Adrenal gland (tissue), 12 donors: ENCODE data around the gene MAPT. TPM values are rescaled to one million over a fixed set of nuclear protein-coding genes. Genes with fewer than 3 reads are reported as not detected.
"Not testable (repeated sequence)": the region's sequence is repeated elsewhere in the genome, so short reads cannot be mapped to it uniquely, and the experiment has no call there.

Experiments
- DNase-seq, 7 donors: peaks; one replicate each; pipeline ENCODE4 v3.0.0-alpha.2; 2019 to 2020
- H3K27ac ChIP-seq, 5 donors: fragments of 200-600 bp; sonication (generic) in 4 of 5; 1 replicate in 3 of 5; 2 replicates in 2 of 5; pipeline versions ENCODE4 v1.5.1 to v1.8.0; 2016 to 2020; ENCODE audit warnings: mild to moderate bottlenecking in 1 of 5
- H3K27me3 ChIP-seq: fragments of 200-600 bp; 2 replicates; pipeline ENCODE4 v1.8.0; 2021
- H3K36me3 ChIP-seq, 2 donors: fragments of 200-600 bp; replicated peaks in 1 of 2; 1 replicate in 1 of 2; 2 replicates in 1 of 2; pipeline versions ENCODE4 v1.5.1 to v1.8.0; 2018 to 2022
- H3K4me1 ChIP-seq, 2 donors: fragments of 200-600 bp; replicated peaks in 1 of 2; 1 replicate in 1 of 2; 2 replicates in 1 of 2; pipeline versions ENCODE4 v1.5.1 to v1.8.0; 2018 to 2021
- H3K4me3 ChIP-seq, 4 donors: fragments of 200-600 bp; sonication (generic) in 3 of 4; one replicate each; pipeline ENCODE4 v1.5.1; 2016 to 2018
- H3K9me3 ChIP-seq, 3 donors: fragments of 200-600 bp; sonication (generic) in 1 of 3; replicated peaks in 1 of 3; 1 replicate in 2 of 3; 2 replicates in 1 of 3; pipeline versions ENCODE4 v1.5.1 to v1.8.0; 2016 to 2021
- CTCF ChIP-seq, 6 experiments: fragments of 450-650 bp in 4 of 6; fragments of 200-600 bp in 2 of 6; sonication (generic) in 1 of 6; IDR thresholded peaks; 1 replicate in 5 of 6; 2 replicates in 1 of 6; pipeline versions ENCODE4 v1.5.1 to v1.8.0; 2016 to 2021; ENCODE audit warnings: antibody characterized with exemption in 6 of 6, mild to moderate bottlenecking in 2 of 6, moderate library complexity in 1 of 6
- POLR2A ChIP-seq, 2 donors: fragments of 450-650 bp; IDR thresholded peaks; one replicate each; pipeline ENCODE4 v1.6.1; 2017; ENCODE audit warnings: antibody characterized with exemption in 2 of 2, mild to moderate bottlenecking in 2 of 2, moderate library complexity in 1 of 2
- WGBS, 4 donors: extraction: QIAGEN DNeasy Blood & Tissue Kit in 2 of 4; methylation state at CpG; one replicate each; pipeline versions ENCODE4 v1.1.5 to v1.1.7; 2013 to 2017; 5-methylcytosine and 5-hydroxymethylcytosine counted together
- intact Hi-C, 2 donors: fragments of 100-400 bp; cut with DNase I; formaldehyde crosslinking; loops; one replicate each; pipeline versions ENCODE4 v1.14.1 to v1.15.0; 2022 to 2023
- polyA plus RNA-seq, 3 donors: library from polyadenylated mRNA; stranded (reverse); fragments of 200-250 nt in 2 of 3; fragments of 350-450 nt in 1 of 3; fragmentation: Illumina TruSeq in 1 of 3; extraction: RNeasy Lipid Tissue Mini Kit (QIAGEN cat#74804) in 1 of 3; gene quantifications; one replicate each; pipeline ENCODE4 v1.2.3, GENCODE V29; 2013 to 2014
- total RNA-seq, 9 donors: library from RNA; depleted of rRNA in 4 of 9; stranded (reverse); fragments of >200 nt in 4 of 9; fragments of 120-200 nt in 1 of 9; fragmentation: NEBNext Ultra II Directional in 1 of 9; extraction: Animal tissue kit (Norgen Biotek cat#: 25700) in 1 of 9; gene quantifications; one replicate each; pipeline versions ENCODE4 v1.1.0 to v1.2.4, GENCODE V29; 2013 to 2023
- donor health status: healthy with polysubstance abuse.
- donor health status: Bipolar disorder and iron deficiency.
- donor health status: DM: yes; HTN: yes; CAD: no.
- donor health status: DM: no; HTN: no; CAD: no.
- donor health status: DM: no; HTN: no; CAD: no.
- donor health status: DM: yes; HTN: yes; CAD: no.

MAPT gene
- total and polyA plus RNA-seq, 12 donors, result 0.72 to 17.6 (median 3.3) TPM

- WGBS, 4 donors, result 71 to 76% (median 74%) methylated on average over 9 of the region's 9 CpGs
- Histone ChIP-seq H3K4me1 (no peaks in the 10 kb centered on the region), H3K4me3 (no peak overlapping the region), H3K9me3 (no peaks in the 10 kb centered on the region), H3K27me3 (no peaks in the 10 kb centered on the region), H3K36me3 (no peaks in the 10 kb centered on the region), H3K27ac (no peak overlapping the region)
- TF ChIP-seq CTCF (IDR thresholded peaks at IDR 0.05), result no peak
- DNase-seq, result no peak
- intact Hi-C loops, result no loop called here
Observed at GRCh38 chr17:45854209-45854608, 40.1 kb upstream of the MAPT start.

- TF ChIP-seq CTCF (IDR thresholded peaks at IDR 0.05) (no peak), POLR2A (IDR thresholded peaks at IDR 0.05) (no peak)
- intact Hi-C loops, result no loop called here
- Histone ChIP-seq H3K27me3 (no peaks in the 10 kb centered on the region), H3K36me3 (no peaks in the 10 kb centered on the region), H3K4me1 (no peaks in the 10 kb centered on the region), H3K27ac (no peak overlapping the region), H3K4me3 (no peak overlapping the region), H3K9me3 (no peaks in the 10 kb centered on the region)
- 49 to 76% (median 61%) methylated on average over 2 of the region's 2 CpGs for WGBS, 4 donors
- no peak for DNase-seq
Observed at GRCh38 chr17:45855691-45856336, 38.5 kb upstream of the MAPT start.

- 35 to 44% (median 37%) methylated on average over 10 of the region's 10 CpGs for WGBS, 4 donors
- Histone ChIP-seq H3K36me3 (no peaks in the 10 kb centered on the region), H3K4me3 (no peak overlapping the region), H3K4me1 (no peaks in the 10 kb centered on the region), H3K27ac (no peak overlapping the region), H3K27me3 (no peaks in the 10 kb centered on the region), H3K9me3 (no peaks in the 10 kb centered on the region)
- DNase-seq, result peak in 2 of 7 donors; percentile 25 to 27
- no peak for TF ChIP-seq POLR2A (IDR thresholded peaks at IDR 0.05)
- TF ChIP-seq CTCF (IDR thresholded peaks at IDR 0.05), result no peak
- intact Hi-C loops, result no loop called here
Observed at GRCh38 chr17:45857977-45858708, 36.2 kb upstream of the MAPT start.

GRCh38 chr17:45861165-45861564 lies 33.2 kb upstream of the MAPT start:
- no peaks in the 10 kb centered on the region for H3K9me3 ChIP-seq
- TF ChIP-seq CTCF (IDR thresholded peaks at IDR 0.05) (no peak), POLR2A (IDR thresholded peaks at IDR 0.05) (no peak)
- 67 to 77% (median 71%) methylated on average over 7 of the region's 7 CpGs for WGBS, 4 donors
- no peaks in the 10 kb centered on the region for H3K4me1 ChIP-seq
- H3K4me3 ChIP-seq, result no peak overlapping the region
- H3K27me3 ChIP-seq, result peaks cover 11% of the 10 kb centered on the region
- DNase-seq, result peak in 1 of 7 donors; percentile 58
- no peak overlapping the region for H3K27ac ChIP-seq
- intact Hi-C loops, result no loop called here
- no peaks in the 10 kb centered on the region for H3K36me3 ChIP-seq

- H3K4me1 ChIP-seq, H3K4me3 ChIP-seq, H3K36me3 ChIP-seq, intact Hi-C loops, DNase-seq, H3K27ac ChIP-seq, H3K9me3 ChIP-seq: not testable (repeated sequence)
- H3K27me3 ChIP-seq, result peaks cover 11% of the 10 kb centered on the region
- 76 to 86% (median 81%) methylated on average over 7 to 9 of the region's 9 CpGs for WGBS, 4 donors
Observed at GRCh38 chr17:45862127-45862526, 32.2 kb upstream of the MAPT start.
